Keratinocyte (primary cell): ENCODE results near the gene JAG2. TPM values are rescaled to one million over a fixed set of nuclear protein-coding genes. Genes with fewer than 3 reads are reported as not detected.
A peak's percentile ranks its signal among the peaks of the same experiment; 100 is the strongest.

Experiments
- DNase-seq: peaks from one replicate; pipeline ENCODE4 v3.0.0-alpha.2; 2011; ENCODE audit warnings: low read depth, missing footprints, low spot score
- FAIRE-seq: peaks from 2 replicates; lab custom pipeline; 2011; peaks lifted over from hg19 to GRCh38; lab: Jason Lieb, UNC
- H2AFZ ChIP-seq: 2 replicates; pipeline ENCODE4 v1.6.0; 2012; ENCODE audit warnings: low read length, control low read depth, inconsistent platforms; ENCODE audit not compliant: control insufficient read depth
- H3K27ac ChIP-seq: 2 replicates; pipeline ENCODE4 v1.5.1; 2011; ENCODE audit warnings: low read length; ENCODE audit not compliant: control insufficient read depth, insufficient read depth
- H3K27me3 ChIP-seq: 3 replicates; pipeline ENCODE4 v1.6.0; 2011; ENCODE audit warnings: low read length; ENCODE audit not compliant: control insufficient read depth, insufficient read depth; ENCODE audit errors: extremely low read depth
- H3K36me3 ChIP-seq, 2 experiments: 2 replicates in 1 of 2; 3 replicates in 1 of 2; pipeline ENCODE4 v1.5.1; 2011; ENCODE audit warnings: low read length in 2 of 2, mild to moderate bottlenecking in 1 of 2; ENCODE audit not compliant: control insufficient read depth in 2 of 2, insufficient read depth in 2 of 2; ENCODE audit errors: extremely low read depth in 1 of 2
- H3K4me1 ChIP-seq: 3 replicates; pipeline ENCODE4 v1.5.1; 2011; ENCODE audit warnings: low read length; ENCODE audit not compliant: control insufficient read depth, insufficient read depth; ENCODE audit errors: extremely low read depth
- H3K4me2 ChIP-seq: 3 replicates; pipeline ENCODE4 v1.6.0; 2011; ENCODE audit warnings: low read depth, low read length; ENCODE audit not compliant: control insufficient read depth, insufficient read depth; ENCODE audit errors: extremely low read depth
- H3K4me3 ChIP-seq, 3 experiments: fragments of 200-600 bp in 1 of 3; sonication (generic) in 1 of 3; 2 replicates in 2 of 3; 3 replicates in 1 of 3; pipeline ENCODE4 v1.5.1; 2011 to 2016; ENCODE audit warnings: low read length in 3 of 3, mild to moderate bottlenecking in 3 of 3, control low read depth in 2 of 3, inconsistent platforms in 1 of 3, low read depth in 1 of 3, mixed read lengths in 1 of 3, mixed run types in 1 of 3, moderate library complexity in 1 of 3; ENCODE audit not compliant: control insufficient read depth in 2 of 3, insufficient read depth in 2 of 3; ENCODE audit errors: extremely low read depth in 1 of 3
- H3K79me2 ChIP-seq: 2 replicates; pipeline ENCODE4 v1.6.0; 2012; ENCODE audit warnings: low read length; ENCODE audit not compliant: control insufficient read depth, insufficient read depth
- H3K9ac ChIP-seq: 3 replicates; pipeline ENCODE4 v1.6.0; 2011; ENCODE audit warnings: low read length; ENCODE audit not compliant: control insufficient read depth, insufficient read depth; ENCODE audit errors: extremely low read depth
- H3K9me1 ChIP-seq: 3 replicates; pipeline ENCODE4 v1.6.0; 2011; ENCODE audit warnings: low read length; ENCODE audit not compliant: control insufficient read depth, insufficient read depth; ENCODE audit errors: extremely low read depth
- H3K9me3 ChIP-seq: 2 replicates; pipeline ENCODE4 v1.5.1; 2012; ENCODE audit warnings: low read depth, low read length; ENCODE audit not compliant: control insufficient read depth
- H4K20me1 ChIP-seq: 3 replicates; pipeline ENCODE4 v1.6.0; 2011; ENCODE audit warnings: low read length; ENCODE audit not compliant: control insufficient read depth, insufficient read depth; ENCODE audit errors: extremely low read depth
- CTCF ChIP-seq, 3 experiments: IDR thresholded peaks in 1 of 3; conservative IDR thresholded peaks in 1 of 3; optimal IDR thresholded peaks in 1 of 3; 2 replicates in 2 of 3; 3 replicates in 1 of 3; pipeline versions ENCODE3 to v1.5.1; 2011; ENCODE audit warnings: low read length in 3 of 3, mild to moderate bottlenecking in 3 of 3, moderate library complexity in 2 of 3, control low read depth in 1 of 3, inconsistent platforms in 1 of 3; ENCODE audit not compliant: insufficient read depth in 2 of 3; ENCODE audit errors: extremely low read depth in 1 of 3
- EZH2 ChIP-seq: IDR thresholded peaks from one replicate; pipeline ENCODE4 v1.6.1; 2012; ENCODE audit warnings: inconsistent platforms, mild to moderate bottlenecking, low read length, moderate library complexity
- dilution Hi-C: fragments of 300-500 bp; cut with MboI; formaldehyde crosslinking; loops from one replicate; pipeline ENCODE4 v1.7.0; 2020; ENCODE audit warnings: low sequenced_read_pairs; ENCODE audit not compliant: extremely low pct_ligation_motif_present
- polyA plus RNA-seq, 5 experiments: library from polyadenylated mRNA; depleted of rRNA in 3 of 5; stranded (reverse) in 3 of 5; stranded (forward) in 1 of 5; unstranded in 1 of 5; fragments of >200 nt; gene quantifications; 1 replicate in 1 of 5; 2 replicates in 3 of 5; 3 replicates in 1 of 5; pipeline versions ENCODE4 v1.2.1 to v1.2.3, GENCODE V29; 2011 to 2012; ENCODE audit warnings: missing spikeins in 2 of 5, low read depth in 1 of 5, low replicate concordance in 1 of 5

The JAG2 gene
- polyA plus RNA-seq, 1 donor (not counting 4 experiments of a cell fraction or from before 2014, with no cell fraction given): 28.3 TPM

GRCh38 chr14:105168093-105168420, 519 bp downstream of the JAG2 start:
- peaks cover 6% of the 10 kb centered on the region for H3K9me1 ChIP-seq
- H4K20me1 ChIP-seq: peaks cover 18% of the 10 kb centered on the region
- peak overlapping the region; percentile 62 to 67 (median 63) for H3K4me3 ChIP-seq
- peaks cover 39% of the 10 kb centered on the region for H3K79me2 ChIP-seq
- TF ChIP-seq CTCF (optimal IDR thresholded peaks at IDR 0.05 in 1 of 3, IDR thresholded peaks at IDR 0.05 in 1 of 3, conservative IDR thresholded peaks at IDR 0.05 in 1 of 3; ENCODE audit: extremely low read depth in 1 of 3, insufficient read depth in 2 of 3, low read length in 3 of 3) (no peak), EZH2 (no peak)
- peaks cover 26% of the 10 kb centered on the region for H3K4me1 ChIP-seq
- H3K27ac ChIP-seq: no peak overlapping the region
- H3K9me3 ChIP-seq: no peaks in the 10 kb centered on the region
- peak overlapping the region; percentile 54 for H3K9ac ChIP-seq
- no peak overlapping the region for H2AFZ ChIP-seq
- peaks cover 0 to 3% of the 10 kb centered on the region in 2 experiments for H3K36me3 ChIP-seq
- dilution Hi-C loops: no loop called here
- FAIRE-seq (no peak), DNase-seq (no peak)
- H3K4me2 ChIP-seq: peak overlapping the region; percentile 67
- peaks cover 9% of the 10 kb centered on the region for H3K27me3 ChIP-seq

- Histone ChIP-seq H4K20me1 (peaks cover 23% of the 10 kb centered on the region), H3K9ac (peak overlapping the region; percentile 54), H3K9me1 (peaks cover 6% of the 10 kb centered on the region), H3K4me2 (peak overlapping the region; percentile 87), H3K36me3 (peaks cover 0 to 3% of the 10 kb centered on the region in 2 experiments), H3K9me3 (no peaks in the 10 kb centered on the region), H3K4me1 (peaks cover 28% of the 10 kb centered on the region), H3K27me3 (peaks cover 9% of the 10 kb centered on the region), H3K4me3 (peak overlapping the region; percentile 62 to 67 (median 63)), H3K79me2 (peaks cover 45% of the 10 kb centered on the region), H2AFZ (no peak overlapping the region), H3K27ac (peak overlapping the region; percentile 44)
- DNase-seq (no peak), FAIRE-seq (no peak)
- TF ChIP-seq CTCF (optimal IDR thresholded peaks at IDR 0.05 in 1 of 3, IDR thresholded peaks at IDR 0.05 in 1 of 3, conservative IDR thresholded peaks at IDR 0.05 in 1 of 3; ENCODE audit: extremely low read depth in 1 of 3, insufficient read depth in 2 of 3, low read length in 3 of 3): no peak
- TF ChIP-seq EZH2: no peak
- dilution Hi-C loops: no loop called here
These were observed 1.1 kb downstream of the JAG2 start for GRCh38 chr14:105167303-105168092.
